ENCODE data around the gene ZNF552. TPM values are rescaled to one million over a fixed set of nuclear protein-coding genes. Genes with fewer than 3 reads are reported as not detected.

Gene ZNF552
- total RNA-seq, 1 donor from 2014 or later: 3.9 TPM

DNA sequence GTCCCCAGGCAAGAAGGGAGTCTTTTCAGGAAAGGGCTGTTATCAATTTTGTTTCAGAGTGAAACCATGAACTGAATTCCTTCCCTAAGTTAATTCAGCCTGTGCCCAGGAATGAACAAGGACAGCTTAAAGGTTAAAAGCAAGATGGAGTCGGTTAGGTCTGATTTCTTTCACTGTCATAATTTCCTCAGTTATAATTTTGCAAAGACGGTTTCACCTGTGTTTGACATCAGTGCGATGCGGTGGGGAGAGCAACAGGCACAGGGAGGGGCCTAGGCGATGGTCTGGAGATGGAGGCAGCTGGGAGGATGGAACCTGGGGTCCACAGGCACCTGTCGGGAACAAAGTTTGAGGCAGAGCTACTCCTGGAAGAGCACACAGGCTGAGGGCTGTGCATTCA is 5.9 kb upstream of the ZNF552 start:
- H3K4me1 ChIP-seq: peaks cover 41% of the 10 kb centered on the region
- intact Hi-C loops (cut with micrococcal nuclease): no loop called here
- H3K36me3 ChIP-seq: no peaks in the 10 kb centered on the region
- H3K4me3 ChIP-seq: peak overlapping the region; percentile 85
- TF ChIP-seq, protein P1, sequence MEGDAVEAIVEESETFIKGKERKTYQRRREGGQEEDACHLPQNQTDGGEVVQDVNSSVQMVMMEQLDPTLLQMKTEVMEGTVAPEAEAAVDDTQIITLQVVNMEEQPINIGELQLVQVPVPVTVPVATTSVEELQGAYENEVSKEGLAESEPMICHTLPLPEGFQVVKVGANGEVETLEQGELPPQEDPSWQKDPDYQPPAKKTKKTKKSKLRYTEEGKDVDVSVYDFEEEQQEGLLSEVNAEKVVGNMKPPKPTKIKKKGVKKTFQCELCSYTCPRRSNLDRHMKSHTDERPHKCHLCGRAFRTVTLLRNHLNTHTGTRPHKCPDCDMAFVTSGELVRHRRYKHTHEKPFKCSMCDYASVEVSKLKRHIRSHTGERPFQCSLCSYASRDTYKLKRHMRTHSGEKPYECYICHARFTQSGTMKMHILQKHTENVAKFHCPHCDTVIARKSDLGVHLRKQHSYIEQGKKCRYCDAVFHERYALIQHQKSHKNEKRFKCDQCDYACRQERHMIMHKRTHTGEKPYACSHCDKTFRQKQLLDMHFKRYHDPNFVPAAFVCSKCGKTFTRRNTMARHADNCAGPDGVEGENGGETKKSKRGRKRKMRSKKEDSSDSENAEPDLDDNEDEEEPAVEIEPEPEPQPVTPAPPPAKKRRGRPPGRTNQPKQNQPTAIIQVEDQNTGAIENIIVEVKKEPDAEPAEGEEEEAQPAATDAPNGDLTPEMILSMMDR (IDR thresholded peaks at IDR 0.05; ENCODE audit: borderline replicate concordance): no peak
- H3K9me3 ChIP-seq (replicated peaks): no peaks in the 10 kb centered on the region
- no peaks in the 10 kb centered on the region for H3K27me3 ChIP-seq (ENCODE audit: low read depth)
- no peak for DNase-seq
- H3K27ac ChIP-seq (replicated peaks): peak overlapping the region; percentile 87

- H3K9me3 ChIP-seq (replicated peaks): no peaks in the 10 kb centered on the region
- peak overlapping the region; percentile 85 for H3K4me3 ChIP-seq
- DNase-seq: peak; percentile 79
- intact Hi-C loops (cut with micrococcal nuclease): no loop called here
- H3K27ac ChIP-seq (replicated peaks): peak overlapping the region; percentile 87
- peaks cover 48% of the 10 kb centered on the region for H3K4me1 ChIP-seq
- H3K27me3 ChIP-seq (ENCODE audit: low read depth): no peaks in the 10 kb centered on the region
- H3K36me3 ChIP-seq: no peaks in the 10 kb centered on the region
- TF ChIP-seq, protein P1 (IDR thresholded peaks at IDR 0.05; ENCODE audit: borderline replicate concordance): peak; percentile 9
Measured at GRCh38 chr19:57819475-57820148, 4.9 kb upstream of the ZNF552 start.

GRCh38 chr19:57818378-57818777 is 3.7 kb upstream of the ZNF552 start:
- intact Hi-C loops (cut with micrococcal nuclease): no loop called here
- no peak overlapping the region for H3K4me3 ChIP-seq
- TF ChIP-seq, protein P1 (IDR thresholded peaks at IDR 0.05; ENCODE audit: borderline replicate concordance): no peak
- no peaks in the 10 kb centered on the region for H3K9me3 ChIP-seq (replicated peaks)
- H3K27me3 ChIP-seq (ENCODE audit: low read depth): no peaks in the 10 kb centered on the region
- no peaks in the 10 kb centered on the region for H3K36me3 ChIP-seq
- no peak for DNase-seq
- no peak overlapping the region for H3K27ac ChIP-seq (replicated peaks)
- H3K4me1 ChIP-seq: peaks cover 57% of the 10 kb centered on the region

- TF ChIP-seq, protein P1 (IDR thresholded peaks at IDR 0.05; ENCODE audit: borderline replicate concordance): no peak
- peaks cover 56% of the 10 kb centered on the region for H3K4me1 ChIP-seq
- intact Hi-C loops (cut with micrococcal nuclease): no loop called here
Measured at GRCh38 chr19:57817976-57818375, 3.3 kb upstream of the ZNF552 start.

DNA sequence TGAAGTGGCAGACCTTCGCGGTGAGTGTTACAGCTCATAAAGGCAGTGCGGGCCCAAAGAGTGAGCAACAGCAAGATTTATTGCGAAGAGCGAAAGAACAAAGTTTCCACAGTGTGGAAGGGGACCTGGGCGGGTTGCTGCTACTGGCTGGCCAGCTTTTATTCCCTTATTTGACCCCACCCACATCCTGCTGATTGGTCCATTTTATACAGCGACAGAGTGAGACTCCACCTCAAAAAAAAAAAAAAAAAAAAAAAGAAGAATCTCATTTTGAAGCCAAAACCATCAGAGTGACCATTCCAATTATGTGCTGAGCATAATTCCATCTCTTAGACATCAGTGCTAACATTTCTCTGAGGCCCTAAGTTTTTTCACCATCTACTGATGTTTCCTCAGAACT is 1.9 kb upstream of the ZNF552 start:
- H3K27ac ChIP-seq (replicated peaks): no peak overlapping the region
- no peaks in the 10 kb centered on the region for H3K9me3 ChIP-seq (replicated peaks)
- TF ChIP-seq, protein P1 (IDR thresholded peaks at IDR 0.05; ENCODE audit: borderline replicate concordance): no peak
- no peaks in the 10 kb centered on the region for H3K27me3 ChIP-seq (ENCODE audit: low read depth)
- intact Hi-C loops (cut with micrococcal nuclease): no loop called here
- no peak overlapping the region for H3K4me3 ChIP-seq
- DNase-seq: no peak
- peaks cover 9% of the 10 kb centered on the region for H3K36me3 ChIP-seq
- H3K4me1 ChIP-seq: peaks cover 57% of the 10 kb centered on the region

More at GRCh38 chr19:57817976-57818375, 3.3 kb upstream of the ZNF552 start:
- Histone ChIP-seq H3K27ac (replicated peaks) (no peak overlapping the region), H3K9me3 (replicated peaks) (no peaks in the 10 kb centered on the region), H3K36me3 (no peaks in the 10 kb centered on the region), H3K4me3 (no peak overlapping the region), H3K27me3 (ENCODE audit: low read depth) (no peaks in the 10 kb centered on the region)
- no peak for DNase-seq

Measured in left ventricle myocardium inferior (tissue), 1 donor.